ENCODE results near the gene GRB14.
"Not testable (repeated sequence)": the region's sequence is repeated elsewhere in the genome, so short reads cannot be mapped to it uniquely, and the experiment has no call there.

Gene GRB14

DNA sequence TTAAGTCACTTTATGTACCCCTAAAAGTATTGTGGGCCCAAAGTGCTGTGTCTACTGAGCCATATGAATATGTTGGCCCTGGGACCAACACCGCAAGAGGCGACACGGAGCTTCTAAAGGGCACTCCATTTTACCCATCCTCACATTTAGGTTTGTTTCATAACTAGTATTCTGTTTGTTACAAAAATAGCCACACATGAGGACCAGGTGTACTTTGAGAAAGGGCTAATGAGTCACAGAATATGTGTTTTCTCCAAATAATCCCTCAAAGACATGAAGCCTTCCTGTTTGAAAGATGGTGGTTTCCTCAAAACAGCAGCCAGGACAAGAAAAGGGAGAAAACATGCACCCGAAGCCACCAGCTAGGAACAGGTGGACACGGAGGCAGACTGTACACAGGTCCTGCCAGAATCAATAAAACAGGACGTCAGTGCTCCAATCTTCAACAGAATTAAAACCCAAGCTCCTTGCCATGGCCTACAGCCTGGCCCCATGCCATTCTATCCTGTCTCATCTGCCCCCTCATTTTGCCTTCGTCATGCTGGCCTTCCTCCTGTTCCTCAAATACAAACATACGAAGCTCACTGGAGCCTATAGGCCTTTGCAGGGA, 21.8 kb upstream of the GRB14 start:
- TF ChIP-seq, protein P1, sequence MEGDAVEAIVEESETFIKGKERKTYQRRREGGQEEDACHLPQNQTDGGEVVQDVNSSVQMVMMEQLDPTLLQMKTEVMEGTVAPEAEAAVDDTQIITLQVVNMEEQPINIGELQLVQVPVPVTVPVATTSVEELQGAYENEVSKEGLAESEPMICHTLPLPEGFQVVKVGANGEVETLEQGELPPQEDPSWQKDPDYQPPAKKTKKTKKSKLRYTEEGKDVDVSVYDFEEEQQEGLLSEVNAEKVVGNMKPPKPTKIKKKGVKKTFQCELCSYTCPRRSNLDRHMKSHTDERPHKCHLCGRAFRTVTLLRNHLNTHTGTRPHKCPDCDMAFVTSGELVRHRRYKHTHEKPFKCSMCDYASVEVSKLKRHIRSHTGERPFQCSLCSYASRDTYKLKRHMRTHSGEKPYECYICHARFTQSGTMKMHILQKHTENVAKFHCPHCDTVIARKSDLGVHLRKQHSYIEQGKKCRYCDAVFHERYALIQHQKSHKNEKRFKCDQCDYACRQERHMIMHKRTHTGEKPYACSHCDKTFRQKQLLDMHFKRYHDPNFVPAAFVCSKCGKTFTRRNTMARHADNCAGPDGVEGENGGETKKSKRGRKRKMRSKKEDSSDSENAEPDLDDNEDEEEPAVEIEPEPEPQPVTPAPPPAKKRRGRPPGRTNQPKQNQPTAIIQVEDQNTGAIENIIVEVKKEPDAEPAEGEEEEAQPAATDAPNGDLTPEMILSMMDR (IDR thresholded peaks at IDR 0.05; ENCODE audit: control insufficient read depth, insufficient read depth, low read depth, low read length, missing control alignments) = no peak
- no peak overlapping the region for H3K4me3 ChIP-seq (ENCODE audit: control insufficient read depth, low read depth, low read length)
- DNase-seq (ENCODE audit: low read depth) = no peak

- no peak for DNase-seq (ENCODE audit: low read depth)
- H3K4me3 ChIP-seq (ENCODE audit: control insufficient read depth, low read depth, low read length) = no peak overlapping the region
- TF ChIP-seq, protein P1 (IDR thresholded peaks at IDR 0.05; ENCODE audit: control insufficient read depth, insufficient read depth, low read depth, low read length, missing control alignments) = no peak
Observed at GRCh38 chr2:164642268-164642667, 21.0 kb upstream of the GRB14 start.

DNA sequence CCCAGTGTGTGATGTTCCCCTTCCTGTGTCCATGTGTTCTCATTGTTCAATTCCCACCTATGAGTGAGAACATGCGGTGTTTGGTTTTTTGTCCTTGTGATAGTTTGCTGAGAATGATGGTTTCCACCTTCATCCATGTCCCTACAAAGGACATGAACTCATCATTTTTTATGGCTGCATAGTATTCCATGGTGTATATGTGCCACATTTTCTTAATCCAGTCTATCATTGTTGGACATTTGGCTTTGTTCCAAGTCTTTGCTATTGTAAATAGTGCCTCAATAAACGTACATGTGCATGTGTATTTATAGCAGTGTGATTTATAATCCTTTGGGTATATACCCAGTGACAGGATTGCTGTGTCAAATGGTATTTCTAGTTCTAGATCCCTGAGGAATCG, 7.0 kb upstream of the GRB14 start:
- not testable (repeated sequence) for DNase-seq (ENCODE audit: low read depth); H3K4me3 ChIP-seq (ENCODE audit: control insufficient read depth, low read depth, low read length)

- TF ChIP-seq, protein P1 (IDR thresholded peaks at IDR 0.05; ENCODE audit: control insufficient read depth, insufficient read depth, low read depth, low read length, missing control alignments) = no peak
- peak; percentile 28 for DNase-seq (ENCODE audit: low read depth)
- no peak overlapping the region for H3K4me3 ChIP-seq (ENCODE audit: control insufficient read depth, low read depth, low read length)
Observed at GRCh38 chr2:164625378-164625971, 4.2 kb upstream of the GRB14 start.

DNA sequence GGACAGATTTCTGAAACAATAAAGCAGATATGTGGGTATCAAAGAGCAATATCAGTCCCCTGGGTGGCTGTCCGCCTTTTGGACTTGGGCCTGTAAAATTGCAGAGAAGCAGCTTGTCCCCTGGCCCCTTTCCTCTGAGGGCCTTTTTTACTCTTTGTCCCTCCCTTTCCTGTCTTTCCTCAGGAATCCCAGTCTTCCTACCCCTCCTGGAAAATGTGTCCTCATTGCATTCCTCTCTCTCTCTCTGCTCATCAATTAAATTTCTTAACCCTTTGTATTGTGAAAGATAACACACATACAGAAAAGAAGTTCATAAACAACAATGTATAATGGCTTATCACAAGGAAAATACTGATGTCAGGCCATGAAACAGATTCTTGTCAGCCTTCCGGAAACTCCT, 3.0 kb upstream of the GRB14 start:
- no peak for DNase-seq (ENCODE audit: low read depth)
- no peak overlapping the region for H3K4me3 ChIP-seq (ENCODE audit: control insufficient read depth, low read depth, low read length)
- TF ChIP-seq, protein P1 (IDR thresholded peaks at IDR 0.05; ENCODE audit: control insufficient read depth, insufficient read depth, low read depth, low read length, missing control alignments) = no peak

DNA sequence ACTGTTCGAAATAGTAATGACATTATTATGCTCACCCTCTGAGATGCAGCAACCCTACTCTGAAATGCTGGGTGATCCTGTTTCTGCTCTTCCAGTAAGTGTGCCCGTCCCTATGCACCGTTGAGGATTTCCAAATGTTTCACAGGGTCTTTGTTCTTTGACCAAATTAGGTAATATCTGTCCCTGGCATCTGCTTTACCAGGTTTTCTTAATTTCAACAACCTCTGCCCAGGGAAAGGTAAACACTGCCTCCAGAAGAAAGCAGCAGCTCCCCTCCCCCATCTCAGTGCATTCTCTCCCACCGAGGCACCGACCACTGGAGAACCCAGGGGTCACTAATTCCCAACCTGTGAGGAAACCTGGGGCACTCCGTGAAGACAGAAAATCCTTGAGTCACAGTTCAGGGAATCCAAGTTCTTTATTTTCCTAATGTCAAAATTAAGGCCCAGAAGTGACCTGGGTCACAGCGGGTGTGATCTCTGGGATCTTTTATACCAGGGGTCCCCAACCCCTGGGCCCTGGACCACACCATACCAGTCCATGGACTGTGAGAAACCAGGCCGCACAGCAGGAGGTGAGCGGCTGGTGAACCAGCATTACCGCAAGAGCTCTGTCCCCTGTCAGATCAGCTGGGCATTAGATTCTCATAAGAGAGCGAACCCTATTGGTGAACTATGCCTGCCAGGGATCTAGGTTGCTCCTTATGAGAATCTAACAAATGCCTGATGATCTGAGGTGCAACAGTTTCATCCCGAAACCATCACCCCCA, 1.2 kb upstream of the GRB14 start:
- no peak for DNase-seq (ENCODE audit: low read depth)
- H3K4me3 ChIP-seq (ENCODE audit: control insufficient read depth, low read depth, low read length) = no peak overlapping the region
- TF ChIP-seq, protein P1 (IDR thresholded peaks at IDR 0.05; ENCODE audit: control insufficient read depth, insufficient read depth, low read depth, low read length, missing control alignments) = no peak

GRCh38 chr2:164621764-164622105, 453 bp upstream of the GRB14 start:
- H3K4me3 ChIP-seq (ENCODE audit: control insufficient read depth, low read depth, low read length) = peak overlapping the region; percentile 57
- no peak for DNase-seq (ENCODE audit: low read depth)
- TF ChIP-seq, protein P1 (IDR thresholded peaks at IDR 0.05; ENCODE audit: control insufficient read depth, insufficient read depth, low read depth, low read length, missing control alignments) = no peak
